HG03095 (cell line): ENCODE data around the gene CCNH.
A peak's percentile ranks its signal among the peaks of the same experiment; 100 is the strongest.

Experiments used
- ATAC-seq: cut with Tn5 transposase; IDR thresholded peaks from one replicate; pipeline ENCODE4 v1.9.1; 2021; ENCODE audit warnings: moderate library complexity; ENCODE audit not compliant: unreplicated experiment

CCNH gene

DNA sequence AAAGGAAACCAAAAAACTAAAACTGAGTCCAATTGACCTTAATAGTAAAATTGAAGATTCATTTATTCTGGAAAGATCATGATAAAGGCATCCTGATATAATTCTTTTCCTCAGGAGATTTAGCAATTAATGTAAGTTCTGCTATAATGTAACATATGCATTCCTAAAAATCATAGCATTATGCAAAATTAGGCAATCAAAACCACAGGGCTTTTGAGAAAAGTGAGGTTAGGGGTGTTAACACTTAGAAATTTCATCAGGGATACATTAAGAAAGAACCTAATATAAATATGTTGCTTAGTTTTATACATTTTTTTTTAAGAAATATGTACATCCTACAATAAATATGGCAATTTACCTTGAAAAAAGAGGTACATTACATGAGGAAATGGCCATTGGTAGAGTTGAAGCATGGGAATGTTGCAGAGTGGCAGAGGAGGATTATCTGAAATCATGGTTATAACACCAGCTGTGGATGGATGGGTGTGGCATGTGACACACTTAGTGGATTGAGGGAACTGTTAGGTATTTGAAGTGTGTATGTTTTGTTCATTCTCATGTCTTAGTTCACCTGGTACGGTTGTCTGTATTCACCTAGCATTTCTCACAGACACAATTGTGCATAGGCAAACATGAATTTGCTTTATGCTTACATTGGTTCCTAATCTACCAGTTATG lies 51.1 kb downstream of the CCNH start:
- ATAC-seq: no peak

DNA sequence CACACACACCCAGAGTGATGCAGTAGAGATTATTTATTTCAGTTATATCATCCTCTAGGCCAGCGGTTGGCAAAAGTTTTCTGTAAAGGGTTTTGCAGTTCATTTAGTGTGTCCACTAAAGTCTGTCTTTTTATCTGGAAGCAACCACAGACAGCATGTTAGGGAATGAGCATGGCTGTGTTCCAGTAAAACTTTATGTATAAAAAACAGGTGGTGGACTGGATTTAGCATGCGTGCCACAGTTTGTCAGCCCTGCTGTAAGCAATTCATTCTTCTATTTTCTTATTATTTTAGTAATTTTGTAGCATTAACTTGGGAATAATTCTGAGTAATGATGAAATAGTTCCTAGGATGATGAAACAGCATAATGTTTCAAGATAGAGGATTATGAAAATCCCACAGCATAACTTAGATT lies 51.7 kb downstream of the CCNH start:
- no peak for ATAC-seq

DNA sequence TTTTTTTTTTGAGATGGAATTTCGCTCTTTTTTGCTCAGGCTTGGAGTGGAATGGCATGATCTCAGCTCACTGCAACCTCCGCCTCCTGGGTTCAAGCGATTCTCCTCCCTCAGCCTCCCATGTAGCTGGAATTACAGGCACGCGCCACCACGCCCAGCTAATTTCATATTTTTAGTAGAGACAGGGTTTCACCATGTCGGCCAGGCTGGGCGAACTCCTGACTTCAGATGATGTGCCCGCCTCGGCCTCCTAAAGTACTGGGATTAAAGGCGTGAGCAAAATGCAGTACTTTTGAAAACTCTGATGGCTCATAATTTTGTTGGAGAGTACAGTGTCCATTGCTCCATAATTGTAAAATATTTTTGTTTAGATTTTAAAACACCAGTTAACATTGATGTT lies 52.6 kb downstream of the CCNH start:
- ATAC-seq: no peak

DNA sequence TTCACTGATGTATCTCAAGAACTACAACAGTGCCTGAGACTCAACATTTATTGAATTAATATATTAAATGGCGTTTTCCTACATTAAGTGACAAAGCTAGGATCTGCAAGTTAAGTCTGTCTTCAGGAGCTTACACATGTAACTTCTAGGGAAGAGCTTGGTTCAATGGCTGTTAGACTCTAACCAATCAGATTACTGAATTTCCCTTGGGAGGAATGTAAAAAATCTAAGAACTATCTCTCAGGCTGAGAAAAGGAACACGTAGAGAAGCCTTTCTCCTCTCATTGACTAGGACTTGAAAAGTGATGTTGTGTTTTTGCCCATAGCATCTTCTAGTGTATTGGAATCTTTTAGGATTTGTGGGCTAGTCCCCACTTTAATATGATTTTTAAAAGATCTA lies 53.6 kb downstream of the CCNH start:
- no peak for ATAC-seq

DNA sequence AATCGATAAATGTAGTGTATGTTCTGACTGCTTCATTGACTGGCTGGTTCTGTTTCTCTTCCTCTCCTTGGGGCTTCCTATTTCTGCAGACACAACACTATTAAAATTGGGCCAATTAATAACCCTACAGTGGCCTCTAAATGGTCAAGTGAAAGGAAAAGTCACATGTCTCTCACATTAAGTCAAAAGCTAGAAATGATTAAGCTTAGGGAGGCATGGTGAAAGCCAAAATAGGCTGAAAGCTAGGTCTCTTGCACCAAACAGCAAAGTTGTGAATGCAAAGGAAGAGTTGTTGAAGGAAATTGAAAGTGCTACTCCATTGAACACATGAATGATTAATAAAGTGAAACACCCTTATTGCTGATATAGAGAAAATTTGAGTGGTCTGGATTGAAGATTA lies 58.2 kb downstream of the CCNH start:
- ATAC-seq: peak; percentile 91

DNA sequence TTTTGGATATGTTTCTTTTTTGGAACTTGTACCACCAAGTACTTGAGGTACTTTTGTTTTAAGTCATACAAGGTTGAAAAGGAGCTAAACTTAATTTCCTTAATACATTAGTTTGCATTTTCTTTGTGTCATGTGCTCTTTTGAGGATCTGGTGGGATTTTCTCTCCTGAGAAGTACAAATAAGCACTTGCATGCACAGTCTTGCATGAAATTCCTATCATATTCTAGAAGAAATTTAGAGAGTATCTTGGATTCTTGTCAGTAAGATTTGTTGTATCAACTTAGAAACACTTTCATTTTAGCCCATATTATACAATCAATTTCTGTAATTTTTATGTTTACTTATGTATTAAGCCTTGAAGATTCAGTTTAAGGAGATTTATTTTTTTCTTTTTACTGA lies 64.9 kb downstream of the CCNH start:
- no peak for ATAC-seq

DNA sequence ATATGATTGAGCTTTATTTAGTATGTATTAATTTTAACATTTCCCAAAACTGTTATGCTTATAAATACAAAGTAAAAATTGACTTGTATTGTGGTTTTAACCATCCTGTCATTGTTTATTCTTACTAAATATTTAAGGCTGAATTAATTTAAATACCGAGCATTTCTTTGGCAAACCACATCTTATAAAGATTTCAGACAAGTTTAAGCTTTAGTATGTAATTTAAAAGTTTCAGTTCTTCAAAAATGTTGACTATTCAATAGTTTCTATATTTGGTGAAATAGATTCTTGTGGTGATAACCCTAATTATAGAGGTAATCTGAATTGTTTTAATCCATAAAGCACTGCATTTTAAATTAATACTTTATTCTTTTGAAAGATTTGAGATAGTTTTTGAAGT lies 65.5 kb downstream of the CCNH start:
- ATAC-seq: no peak
